ENCODE results near the gene B3GAT3.

- no peak for TF ChIP-seq POLR2A (IDR thresholded peaks at IDR 0.05)
- TF ChIP-seq CTCF (IDR thresholded peaks at IDR 0.05): no peak
- TF ChIP-seq POLR2AphosphoS5 (IDR thresholded peaks at IDR 0.05): no peak
These were observed 49.4 kb upstream of the B3GAT3 start for GRCh38 chr11:62671236-62671607.
